H1 (cell line): Measurements from ENCODE around the gene GJB6. TPM values are rescaled to one million over a fixed set of nuclear protein-coding genes. Genes with fewer than 3 reads are reported as not detected.

ENCODE experiments used
- CTCF ChIA-PET: fragments of 300-600 bp; sonication (Branson Sonifier 250); formaldehyde crosslinking; loops from one replicate; lab custom pipeline; 2021; ENCODE audit not compliant: partially characterized antibody; lab: Charles Lee
- POLR2A ChIA-PET: fragments of 300-600 bp; sonication (Branson Sonifier 250); formaldehyde crosslinking; loops from one replicate; lab custom pipeline; 2021; ENCODE audit warnings: inconsistent platforms; ENCODE audit not compliant: partially characterized antibody; lab: Charles Lee
- DNase-seq, 2 experiments: peaks; one replicate each; pipeline versions ENCODE4 v3.0.0 to v3.0.0-alpha.2; 2010 to 2022; ENCODE audit warnings: low spot score in 2 of 2, low read depth in 1 of 2, mixed read lengths in 1 of 2
- FAIRE-seq: peaks from 2 replicates; lab custom pipeline; 2011; peaks lifted over from hg19 to GRCh38; lab: Jason Lieb, UNC
- H2AFZ ChIP-seq: 2 replicates; pipeline ENCODE4 v1.8.1; 2012; ENCODE audit warnings: low read length, inconsistent platforms
- H2AK5ac ChIP-seq: 2 replicates; pipeline ENCODE4 v1.6.1; 2013; ENCODE audit warnings: low read depth, low read length
- H2BK120ac ChIP-seq: replicated peaks from 2 replicates; pipeline ENCODE3; 2013; ENCODE audit warnings: low read depth, low read length, inconsistent platforms
- H2BK12ac ChIP-seq: 2 replicates; pipeline ENCODE4 v1.6.1; 2013; ENCODE audit warnings: low read depth, low read length
- H2BK15ac ChIP-seq: 2 replicates; pipeline ENCODE4 v1.6.1; 2013; ENCODE audit warnings: low read length
- H2BK20ac ChIP-seq: 2 replicates; pipeline ENCODE4 v1.6.1; 2013; ENCODE audit warnings: low read length
- H2BK5ac ChIP-seq: 2 replicates; pipeline ENCODE4 v1.6.1; 2013; ENCODE audit warnings: low read depth, low read length
- H3K14ac ChIP-seq: 2 replicates; pipeline ENCODE4 v1.6.1; 2013; ENCODE audit warnings: inconsistent platforms; ENCODE audit not compliant: insufficient read length
- H3K18ac ChIP-seq: 2 replicates; pipeline ENCODE4 v1.6.1; 2013; ENCODE audit warnings: low read length; ENCODE audit errors: extremely low read depth
- H3K23ac ChIP-seq: 2 replicates; pipeline ENCODE4 v1.6.1; 2013; ENCODE audit warnings: inconsistent platforms; ENCODE audit not compliant: insufficient read length
- H3K23me2 ChIP-seq: 2 replicates; pipeline ENCODE4 v1.6.1; 2013; ENCODE audit warnings: low read depth, low read length
- H3K27ac ChIP-seq: 2 replicates; pipeline ENCODE4 v1.6.1; 2011; ENCODE audit warnings: low read depth, low read length, inconsistent platforms
- H3K27me3 ChIP-seq, 4 experiments: replicated peaks in 1 of 4; 1 replicate in 1 of 4; 2 replicates in 3 of 4; pipeline versions ENCODE4 v1.6.1 to v1.8.1; 2011 to 2013; ENCODE audit warnings: low read length in 3 of 4, mild to moderate bottlenecking in 3 of 4, inconsistent platforms in 2 of 4, mixed read lengths in 2 of 4, moderate library complexity in 1 of 4; ENCODE audit not compliant: control insufficient read depth in 3 of 4, insufficient read depth in 3 of 4; ENCODE audit errors: extremely low read depth in 1 of 4
- H3K36me3 ChIP-seq, 4 experiments: 2 replicates each; pipeline versions ENCODE4 v1.6.1 to v1.8.1; 2011 to 2013; ENCODE audit warnings: mild to moderate bottlenecking in 4 of 4, low read length in 3 of 4, moderate library complexity in 2 of 4, control low read depth in 1 of 4, inconsistent platforms in 1 of 4; ENCODE audit not compliant: insufficient read depth in 4 of 4, control insufficient read depth in 2 of 4
- H3K4ac ChIP-seq: replicated peaks from 2 replicates; pipeline ENCODE3; 2013; ENCODE audit warnings: low read length, low read depth, mixed read lengths, inconsistent platforms; ENCODE audit not compliant: insufficient read length
- H3K4me1 ChIP-seq, 4 experiments: replicated peaks in 1 of 4; 1 replicate in 1 of 4; 2 replicates in 3 of 4; pipeline versions ENCODE4 v1.6.1 to v1.8.1; 2011 to 2013; ENCODE audit warnings: low read length in 3 of 4, inconsistent platforms in 2 of 4, mixed read lengths in 1 of 4; ENCODE audit not compliant: insufficient read depth in 4 of 4, control insufficient read depth in 3 of 4
- H3K4me2 ChIP-seq, 2 experiments: 2 replicates each; pipeline versions ENCODE4 v1.6.1 to v1.8.1; 2011 to 2013; ENCODE audit warnings: low read depth in 2 of 2, low read length in 2 of 2, control low read depth in 1 of 2, inconsistent platforms in 1 of 2, mild to moderate bottlenecking in 1 of 2; ENCODE audit not compliant: insufficient read depth in 1 of 2
- H3K4me3 ChIP-seq, 4 experiments: fragments of 200-600, 300-600 bp in 1 of 4; sonication (generic), shearing (Covaris generic), sonication (Bioruptor Twin) in 1 of 4; 2 replicates each; pipeline versions ENCODE4 v1.5.1 to v1.8.1; 2011 to 2016; ENCODE audit warnings: low read length in 4 of 4, low read depth in 3 of 4, control low read depth in 2 of 4, inconsistent platforms in 2 of 4, mild to moderate bottlenecking in 2 of 4, mixed read lengths in 1 of 4, moderate library complexity in 1 of 4; ENCODE audit not compliant: insufficient read depth in 2 of 4; ENCODE audit errors: extremely low read depth in 1 of 4
- H3K56ac ChIP-seq: replicated peaks from 2 replicates; pipeline ENCODE3; 2013; ENCODE audit warnings: low read depth, mild to moderate bottlenecking, mixed read lengths, low read length, inconsistent platforms; ENCODE audit not compliant: insufficient read length
- H3K79me1 ChIP-seq: 2 replicates; pipeline ENCODE4 v1.6.1; 2013; ENCODE audit warnings: low read depth, low read length, control low read depth
- H3K79me2 ChIP-seq, 2 experiments: 2 replicates each; pipeline versions ENCODE4 v1.6.1 to v1.8.1; 2012 to 2013; ENCODE audit warnings: low read length in 2 of 2, mild to moderate bottlenecking in 2 of 2, inconsistent platforms in 1 of 2; ENCODE audit not compliant: insufficient read depth in 2 of 2, control insufficient read depth in 1 of 2
- H3K9ac ChIP-seq, 4 experiments: replicated peaks in 1 of 4; 1 replicate in 1 of 4; 2 replicates in 3 of 4; pipeline versions ENCODE4 v1.6.1 to v1.8.1; 2011 to 2013; ENCODE audit warnings: low read depth in 3 of 4, low read length in 3 of 4, control low read depth in 2 of 4, mild to moderate bottlenecking in 2 of 4, moderate library complexity in 2 of 4, inconsistent platforms in 1 of 4; ENCODE audit errors: extremely low read depth in 1 of 4
- H3K9me3 ChIP-seq, 2 experiments: 2 replicates each; pipeline versions ENCODE4 v1.6.1 to v1.8.1; 2012 to 2013; ENCODE audit warnings: mild to moderate bottlenecking in 2 of 2, moderate library complexity in 2 of 2, control low read depth in 1 of 2, inconsistent platforms in 1 of 2, low read depth in 1 of 2, low read length in 1 of 2, mixed read lengths in 1 of 2; ENCODE audit not compliant: insufficient read depth in 2 of 2
- H4K20me1 ChIP-seq, 2 experiments: replicated peaks in 1 of 2; 2 replicates each; pipeline versions ENCODE3 to v1.8.1; 2011 to 2013; ENCODE audit warnings: inconsistent platforms in 2 of 2, low read length in 2 of 2, mild to moderate bottlenecking in 1 of 2; ENCODE audit not compliant: insufficient read depth in 2 of 2, control insufficient read depth in 1 of 2
- H4K5ac ChIP-seq: 2 replicates; pipeline ENCODE4 v1.6.1; 2013; ENCODE audit warnings: low read length, low read depth, mixed read lengths, inconsistent platforms; ENCODE audit not compliant: insufficient read length
- H4K8ac ChIP-seq: 2 replicates; pipeline ENCODE4 v1.8.0; 2013; ENCODE audit warnings: mild to moderate bottlenecking, moderate library complexity, low read length, inconsistent platforms; ENCODE audit not compliant: insufficient read depth; ENCODE audit errors: extremely low read depth
- H4K91ac ChIP-seq: replicated peaks from 2 replicates; pipeline ENCODE3; 2013; ENCODE audit warnings: low read length, mixed read lengths, inconsistent platforms; ENCODE audit not compliant: insufficient read length
- KDM4A ChIP-seq: IDR thresholded peaks from one replicate; pipeline ENCODE4 v1.7.1; 2012; ENCODE audit warnings: low read depth, mild to moderate bottlenecking, moderate library complexity, low read length, inconsistent platforms; ENCODE audit not compliant: severe bottlenecking
- NANOG ChIP-seq: IDR thresholded peaks from 2 replicates; pipeline ENCODE4 v1.6.1; 2011; ENCODE audit warnings: low read length, low read depth, mild to moderate bottlenecking, inconsistent platforms; ENCODE audit not compliant: insufficient read depth, poor library complexity, severe bottlenecking
- RAD21 ChIP-seq, 2 experiments: IDR thresholded peaks in 1 of 2; conservative IDR thresholded peaks in 1 of 2; 2 replicates each; pipeline ENCODE4 v1.6.1; 2011; ENCODE audit warnings: low read depth in 2 of 2, low read length in 2 of 2, improper control_type of control experiment in 1 of 2, inconsistent platforms in 1 of 2, mild to moderate bottlenecking in 1 of 2, moderate library complexity in 1 of 2
- SUZ12 ChIP-seq: fragments of 200-600 bp; sonication (generic); IDR thresholded peaks from 2 replicates; pipeline ENCODE4 v1.6.1; 2012; ENCODE audit warnings: mild to moderate bottlenecking, inconsistent platforms, low read length, moderate library complexity, mixed read lengths
- WGBS, 2 experiments: shearing (Covaris generic) in 1 of 2; methylation state at CpG; one replicate each; pipeline versions ENCODE4 v1.1.6 to v1.1.7; 2013 to 2015; ENCODE audit warnings: low lambda C conversion rate in 2 of 2, mixed read lengths in 2 of 2, inconsistent platforms in 1 of 2, low coverage in 1 of 2, missing lambda C conversion rate in 1 of 2; ENCODE audit not compliant: insufficient replicate concordance in 2 of 2, insufficient coverage in 1 of 2, insufficient read length in 1 of 2; ENCODE audit errors: extremely low coverage in 1 of 2, missing lambda C conversion rate in 1 of 2; 5-methylcytosine and 5-hydroxymethylcytosine counted together
- polyA plus RNA-seq, 7 experiments: library from polyadenylated mRNA; depleted of rRNA in 3 of 7; stranded (reverse) in 5 of 7; unstranded in 2 of 7; fragments of >200 nt in 5 of 7; fragments of 200-250 nt in 2 of 7; gene quantifications; 1 replicate in 5 of 7; 2 replicates in 1 of 7; 4 replicates in 1 of 7; pipeline versions ENCODE4 v1.2.1 to v1.2.3, GENCODE V29; 2011 to 2013; ENCODE audit warnings: missing spikeins in 2 of 7, mixed read lengths in 2 of 7
- total RNA-seq: library from RNA; stranded (reverse); fragmentation: NEBNext Ultra II Directional; extraction: Animal tissue kit (Norgen Biotek cat#: 25700); gene quantifications from 2 replicates; pipeline ENCODE4 v1.2.1, GENCODE V29; 2021

GJB6 gene
- total and polyA plus RNA-seq, 2 of the 8 experiments (the other 6 are each of a cell fraction or from before 2014, with no cell fraction given) = not detected

GRCh38 chr13:20193162-20193906 is 38.8 kb downstream of the GJB6 start:
- peaks cover 52 to 86% (median 81%) of the 10 kb centered on the region in 4 experiments for H3K27me3 ChIP-seq
- ChIA-PET POLR2A (no interaction called here), CTCF (interaction anchor here (2.0 kb wide), 1 partner anchor 8 kb away, joined by 7 read pairs; no protein-coding TSS in a partner anchor)
- no peak overlapping the region for H3K18ac ChIP-seq
- no peak overlapping the region for H2BK15ac ChIP-seq
- H2AFZ ChIP-seq = no peak overlapping the region
- no peak for FAIRE-seq
- peak in 1 of 2 experiments; percentile 54 for DNase-seq
- H3K23me2 ChIP-seq = peaks cover 6% of the 10 kb centered on the region; the same call in 1 of the 2 replicates
- H3K27ac ChIP-seq = no peak overlapping the region
- no peak overlapping the region for H2BK20ac ChIP-seq
- no peaks in the 10 kb centered on the region; a peak in 1 of 8 replicates for H3K36me3 ChIP-seq
- no peak overlapping the region for H2BK120ac ChIP-seq
- TF ChIP-seq KDM4A (peak; percentile 43), SUZ12 (peak; percentile 26), NANOG (no peak), RAD21 (IDR thresholded peaks at IDR 0.05 in 1 of 2, conservative IDR thresholded peaks at IDR 0.05 in 1 of 2; ENCODE audit: low read depth in 2 of 2, low read length in 2 of 2) (no peak)
- H3K79me2 ChIP-seq = no peaks in the 10 kb centered on the region
- no peak overlapping the region for H3K4ac ChIP-seq
- no peak overlapping the region for H4K91ac ChIP-seq
- H3K14ac ChIP-seq = no peak overlapping the region
- peak overlapping the region; percentile 7 to 63 (median 37) for H3K4me3 ChIP-seq
- H3K23ac ChIP-seq = no peak overlapping the region
- H3K79me1 ChIP-seq = no peaks in the 10 kb centered on the region; the same call in 1 of the 2 replicates
- H2BK12ac ChIP-seq = no peak overlapping the region
- no peak overlapping the region for H3K9ac ChIP-seq
- no peaks in the 10 kb centered on the region for H3K9me3 ChIP-seq
- H4K20me1 ChIP-seq = peaks cover 0 to 9% of the 10 kb centered on the region in 2 experiments
- H4K8ac ChIP-seq = 0 out of 2 replicates have a peak overlapping the region, but pooled peaks have one; percentile 30
- H3K4me2 ChIP-seq = peak overlapping the region; percentile 59 to 79
- H3K56ac ChIP-seq = no peak overlapping the region
- H4K5ac ChIP-seq = no peak overlapping the region
- H3K4me1 ChIP-seq = peaks cover 0 to 13% (median 5%) of the 10 kb centered on the region in 4 experiments; a peak in 6 of 7 replicates
- WGBS, 2 experiments = 2% methylated on average over 41 of the region's 53 CpGs; no CpG with 5 or more reads in 1 of the 2 experiments
- H2AK5ac ChIP-seq = no peak overlapping the region
- H2BK5ac ChIP-seq = no peak overlapping the region
